Stimulated activated CD8-positive, alpha-beta memory T cell treated with anti-CD3 and anti-CD28 coated beads, Interleukin-12 subunit alpha, Interleukin-12 subunit beta, amount 100 ng/mL, for 24 hours (primary cell): ENCODE measurements around the gene GGA1.
"Not testable (repeated sequence)": the region's sequence is repeated elsewhere in the genome, so short reads cannot be mapped to it uniquely, and the experiment has no call there.

Source experiments
- DNase-seq: peaks from one replicate; pipeline ENCODE4 v3.0.0-alpha.2; 2020; ENCODE audit errors: extremely low read depth

The GGA1 gene

DNA sequence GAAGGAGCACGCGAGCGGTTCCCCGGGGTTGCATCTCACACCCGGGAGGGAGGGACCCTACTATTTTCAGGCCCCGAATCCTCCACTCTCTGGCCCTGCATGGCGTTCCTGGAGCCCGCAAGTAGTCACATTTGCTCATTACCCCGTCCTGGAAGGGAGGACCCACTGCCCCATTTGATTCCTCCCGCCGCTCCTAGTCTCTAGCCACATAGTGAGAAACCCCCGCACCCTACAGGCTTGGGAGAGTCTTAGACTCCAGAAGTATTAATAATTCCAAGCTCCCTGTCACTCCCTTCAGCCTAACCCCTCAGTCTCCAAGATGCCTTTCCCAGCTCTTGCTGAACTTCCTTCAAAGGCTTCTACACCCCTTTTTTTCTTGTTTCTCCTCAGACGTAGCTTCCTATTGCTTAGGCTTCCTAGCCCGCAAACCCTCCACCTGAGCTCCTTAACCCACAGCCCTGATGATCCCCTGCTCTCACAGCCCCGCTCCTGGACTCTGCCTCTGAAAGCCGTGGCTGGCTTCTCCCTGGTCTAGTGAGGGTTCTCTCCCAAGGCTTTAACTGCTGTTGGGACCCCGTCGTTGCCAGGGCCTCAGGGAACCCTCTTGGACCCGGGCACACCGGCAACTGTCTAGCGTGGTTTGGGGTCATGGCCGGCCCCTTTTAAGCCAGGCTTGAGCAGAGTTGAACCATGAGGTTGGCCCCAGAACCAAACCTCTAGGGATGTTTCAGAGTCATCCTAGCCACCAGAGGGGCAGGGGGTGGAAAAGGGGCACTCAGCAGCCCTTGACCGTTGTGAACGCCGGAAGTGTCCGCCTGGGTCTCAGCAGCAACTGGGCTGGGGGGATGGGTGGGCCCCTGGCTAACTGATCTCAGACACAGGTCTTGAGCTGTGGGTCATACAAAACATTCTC, 862 bp downstream of the GGA1 start:
- DNase-seq, result no peak

GRCh38 chr22:37610153-37610475, 1.5 kb downstream of the GGA1 start:
- not testable (repeated sequence) for DNase-seq

- DNase-seq, result no peak
Observed at GRCh38 chr22:37610480-37611129, 2.0 kb downstream of the GGA1 start.

- no peak for DNase-seq
Observed at GRCh38 chr22:37611207-37611606, 2.6 kb downstream of the GGA1 start.

DNA sequence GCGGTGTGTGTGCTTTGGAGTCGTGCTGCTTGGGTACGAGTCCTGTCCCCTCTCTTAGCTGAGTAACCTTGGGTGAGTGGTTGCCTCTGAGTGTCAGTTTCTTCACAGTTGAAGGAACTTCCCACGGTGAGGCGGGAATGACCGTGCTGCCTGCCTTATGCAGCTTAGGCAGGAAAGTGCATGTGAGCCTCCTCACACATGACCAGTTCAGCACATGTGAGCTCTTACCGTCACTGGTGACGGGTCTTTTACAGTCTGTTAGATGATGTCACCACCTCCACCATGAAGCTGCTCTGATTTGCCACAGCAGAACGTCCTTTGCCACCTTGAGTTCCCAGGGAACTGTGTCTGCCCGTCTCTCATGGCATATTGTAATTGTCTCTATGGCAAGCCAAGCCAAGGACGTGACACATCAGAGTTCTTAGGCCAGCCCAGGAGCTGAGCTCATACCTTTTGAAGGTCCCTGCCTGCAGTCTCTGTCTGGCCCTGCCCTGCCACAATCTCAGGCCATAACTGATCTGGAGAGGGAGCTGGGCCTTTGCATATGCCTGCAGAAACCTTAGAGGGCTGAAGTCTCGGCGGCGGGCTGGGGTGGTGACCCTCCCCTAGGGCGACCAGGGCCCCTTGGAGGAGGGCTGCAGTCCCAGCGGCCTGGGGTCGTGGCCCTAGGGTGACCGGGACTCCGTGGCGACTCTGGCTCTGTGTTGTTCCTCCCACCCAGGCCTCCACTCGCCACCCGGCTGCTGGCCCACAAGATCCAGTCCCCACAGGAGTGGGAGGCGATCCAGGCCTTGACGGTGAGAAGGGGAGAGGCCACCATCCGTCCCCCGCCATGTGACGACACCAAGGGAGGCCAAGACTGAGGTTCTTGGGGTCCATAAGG, 7.8 kb downstream of the GGA1 start:
- no peak for DNase-seq

GRCh38 chr22:37617431-37617830, 8.8 kb downstream of the GGA1 start:
- DNase-seq, result no peak

DNA sequence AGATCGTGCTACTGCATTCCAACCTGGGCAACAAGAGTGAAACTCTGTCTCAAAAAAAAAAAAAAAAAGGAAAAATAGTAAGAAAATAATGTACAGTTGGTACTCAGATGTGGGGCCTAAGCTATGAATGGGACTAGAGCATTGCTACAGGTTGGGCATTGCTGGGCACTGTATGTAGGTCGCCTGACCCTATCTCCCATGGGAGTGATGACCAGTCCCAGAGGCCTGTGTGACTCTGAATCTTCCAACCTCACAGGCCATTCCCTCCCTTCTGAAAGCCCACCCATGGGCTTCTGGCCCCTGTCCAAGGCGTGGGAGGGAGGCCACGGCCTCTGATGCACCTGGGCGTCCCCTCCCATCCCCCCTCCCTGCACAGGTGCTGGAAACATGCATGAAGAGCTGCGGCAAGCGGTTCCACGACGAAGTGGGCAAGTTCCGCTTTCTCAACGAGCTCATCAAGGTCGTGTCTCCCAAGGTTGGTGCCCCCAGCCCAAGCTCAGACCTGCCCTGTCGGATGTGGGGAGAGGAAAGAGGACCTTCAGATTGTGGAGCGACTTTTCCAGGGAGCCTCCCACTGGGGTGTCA, 9.5 kb downstream of the GGA1 start:
- no peak for DNase-seq

DNA sequence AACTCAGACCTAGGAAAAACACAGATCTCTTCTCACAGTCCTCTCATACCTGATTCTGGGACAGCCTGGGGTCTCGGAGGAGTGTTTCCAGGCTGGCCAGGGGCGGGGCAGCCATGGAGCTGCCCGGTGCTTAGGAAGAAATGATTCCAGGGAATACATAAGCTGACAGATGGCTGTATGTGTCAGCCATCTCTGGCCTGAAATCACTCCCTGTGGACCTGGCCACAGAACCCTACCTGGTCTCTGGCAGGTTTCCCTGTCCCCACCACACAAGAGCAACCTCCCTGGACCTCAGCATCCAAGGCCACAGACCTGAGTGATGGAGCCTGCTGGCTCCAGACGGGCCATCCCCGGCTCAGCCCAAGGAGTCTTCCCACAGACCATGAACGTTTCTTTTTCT, 10.0 kb downstream of the GGA1 start:
- no peak for DNase-seq

DNA sequence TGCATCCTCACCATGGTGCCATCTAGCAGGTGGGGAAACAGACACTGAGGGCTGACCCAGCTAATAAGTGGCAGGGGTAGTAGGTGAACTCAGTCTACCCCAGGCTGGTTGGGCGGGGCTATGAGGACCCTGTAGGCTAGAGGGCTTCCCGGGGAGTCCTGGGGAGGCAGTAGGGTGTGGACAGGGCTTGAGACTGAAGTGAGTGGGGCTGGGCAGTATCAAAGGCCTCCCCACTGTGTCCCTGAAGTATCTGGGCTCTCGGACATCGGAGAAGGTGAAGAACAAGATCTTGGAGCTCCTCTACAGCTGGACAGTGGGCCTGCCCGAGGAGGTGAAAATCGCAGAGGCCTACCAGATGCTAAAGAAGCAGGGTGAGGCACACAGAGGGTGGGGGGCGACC, 11.4 kb downstream of the GGA1 start:
- no peak for DNase-seq

GRCh38 chr22:37621352-37621860, 12.8 kb downstream of the GGA1 start:
- no peak for DNase-seq

DNA sequence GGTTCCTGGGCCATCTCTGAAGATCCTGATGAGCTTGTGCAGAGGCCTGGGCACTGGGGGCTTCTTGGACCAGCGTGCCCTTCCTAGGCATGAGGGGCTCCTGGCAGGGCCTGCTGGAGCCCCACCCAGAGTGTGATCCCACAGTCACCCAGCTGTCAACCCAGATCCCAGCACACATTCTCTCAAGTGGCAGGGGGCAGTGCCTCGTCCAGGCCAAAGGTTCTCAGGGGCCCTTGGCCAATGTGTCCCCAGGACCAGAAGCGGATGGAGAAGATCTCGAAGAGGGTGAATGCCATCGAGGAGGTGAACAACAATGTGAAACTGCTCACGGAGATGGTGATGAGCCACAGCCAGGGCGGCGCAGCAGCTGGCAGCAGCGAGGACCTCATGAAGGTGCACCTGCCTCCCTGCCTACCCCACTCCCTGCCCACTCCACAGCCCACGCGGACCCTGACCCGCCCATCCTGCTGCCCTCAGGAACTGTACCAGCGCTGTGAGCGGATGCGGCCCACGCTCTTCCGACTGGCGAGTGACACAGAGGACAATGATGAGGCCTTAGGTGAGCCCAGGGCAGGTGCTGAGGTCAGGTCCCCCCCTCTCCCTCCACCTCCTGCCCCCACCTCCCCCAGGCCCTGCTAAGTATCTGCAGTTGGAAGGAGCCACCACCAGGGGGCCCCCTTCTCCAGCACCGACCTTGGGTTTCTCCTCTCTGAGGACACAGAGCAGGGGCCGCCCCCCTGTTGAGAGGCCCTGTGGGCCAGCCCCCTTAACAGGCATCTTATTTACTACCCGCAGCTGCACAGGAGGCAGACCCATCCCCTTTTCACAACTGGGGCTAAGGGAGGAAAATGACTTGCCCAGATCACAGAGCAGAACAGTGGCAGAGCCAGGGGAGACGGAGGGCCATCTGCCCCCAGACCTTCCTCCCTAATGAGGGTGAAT, 14.7 kb downstream of the GGA1 start:
- DNase-seq, result peak; percentile 55

- no peak for DNase-seq
Observed at GRCh38 chr22:37624017-37624365, 15.4 kb downstream of the GGA1 start.

DNA sequence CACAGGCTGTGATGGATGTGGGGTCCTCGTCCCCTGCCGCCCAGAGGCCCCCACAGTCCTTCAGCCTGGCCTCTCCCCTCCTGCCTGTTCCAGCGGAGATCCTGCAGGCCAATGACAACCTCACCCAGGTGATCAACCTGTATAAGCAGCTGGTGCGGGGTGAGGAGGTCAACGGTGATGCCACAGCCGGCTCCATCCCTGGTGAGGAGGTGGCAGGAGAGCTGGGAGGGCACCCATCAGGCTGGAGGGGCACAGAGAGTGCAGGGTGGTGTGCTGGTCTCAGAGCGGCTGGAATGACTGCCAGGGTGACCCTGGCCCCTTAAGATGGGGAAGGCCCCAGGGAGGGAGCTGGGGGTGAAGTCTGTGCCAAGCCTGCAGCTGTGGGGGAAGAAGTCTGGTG, 16.2 kb downstream of the GGA1 start:
- no peak for DNase-seq

- DNase-seq, result no peak
Observed at GRCh38 chr22:37625737-37626136, 17.1 kb downstream of the GGA1 start.

DNA sequence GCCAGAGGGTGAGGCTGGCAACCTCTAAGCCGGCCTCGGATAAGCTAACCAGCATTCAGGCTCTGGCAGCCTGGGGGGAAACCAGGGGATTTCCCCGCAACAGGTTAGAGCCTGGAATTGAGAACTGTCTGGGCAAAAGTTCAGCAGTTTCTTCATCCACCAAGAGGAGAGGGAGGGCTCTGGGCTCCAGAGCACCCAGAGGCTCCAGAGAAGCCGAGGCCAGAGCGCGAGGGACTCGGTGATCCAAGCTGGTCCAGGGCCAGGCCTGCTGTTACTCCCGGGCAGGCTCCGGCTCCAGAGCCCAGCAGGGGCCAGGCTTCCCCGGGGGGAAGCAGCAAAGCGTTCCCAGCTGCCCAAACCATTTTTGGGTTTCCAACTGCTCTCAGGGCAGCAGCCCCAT, 17.5 kb downstream of the GGA1 start:
- DNase-seq, result no peak

DNA sequence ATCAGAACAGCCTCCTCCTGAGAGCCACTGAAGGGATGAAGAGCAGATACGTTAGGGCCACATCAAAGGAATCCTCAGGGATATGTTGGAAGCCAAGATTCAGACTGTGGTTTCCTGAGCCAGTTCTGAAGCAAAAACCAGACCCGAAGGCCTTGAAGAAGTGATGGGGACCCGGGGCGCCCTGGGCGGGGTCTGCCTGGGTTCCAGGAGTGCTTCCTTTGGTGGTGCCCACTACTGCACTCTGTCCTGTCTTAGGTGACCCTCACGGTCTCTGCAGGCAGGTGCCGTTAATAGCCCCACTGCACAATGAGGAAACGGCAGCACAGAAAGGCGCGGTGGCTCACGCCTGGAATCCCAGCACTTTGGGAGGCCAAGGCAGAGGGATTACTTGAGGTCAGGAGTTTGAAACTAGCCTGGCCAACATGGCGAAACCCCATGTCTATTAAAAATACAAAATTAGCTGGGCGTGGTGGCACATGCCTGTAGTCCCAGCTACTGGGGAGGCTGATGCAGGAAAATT, 18.0 kb downstream of the GGA1 start:
- DNase-seq, result no peak

GRCh38 chr22:37627121-37627520, 18.5 kb downstream of the GGA1 start:
- DNase-seq, result no peak

- no peak for DNase-seq
Observed at GRCh38 chr22:37627545-37627944, 18.9 kb downstream of the GGA1 start.

DNA sequence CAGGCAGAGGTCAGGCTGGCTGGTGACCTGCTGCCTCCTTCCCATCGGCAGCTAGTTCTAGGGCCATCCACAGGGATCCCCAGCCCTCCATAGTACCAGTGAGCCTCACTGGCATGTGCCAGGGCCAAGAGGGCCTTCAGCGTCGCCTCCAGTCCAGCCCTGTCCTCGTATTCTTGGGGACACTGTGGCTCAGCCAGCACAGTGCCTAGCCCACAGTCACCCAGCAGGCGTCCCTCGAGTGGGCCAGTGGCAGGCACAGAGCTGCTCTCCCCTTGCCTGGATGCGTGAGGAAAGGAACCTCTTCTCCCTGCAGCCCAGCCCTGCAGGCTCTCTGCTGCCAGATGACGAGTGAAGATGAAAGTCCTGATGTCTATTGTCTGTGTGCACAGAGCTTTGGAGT, 20.2 kb downstream of the GGA1 start:
- no peak for DNase-seq

DNA sequence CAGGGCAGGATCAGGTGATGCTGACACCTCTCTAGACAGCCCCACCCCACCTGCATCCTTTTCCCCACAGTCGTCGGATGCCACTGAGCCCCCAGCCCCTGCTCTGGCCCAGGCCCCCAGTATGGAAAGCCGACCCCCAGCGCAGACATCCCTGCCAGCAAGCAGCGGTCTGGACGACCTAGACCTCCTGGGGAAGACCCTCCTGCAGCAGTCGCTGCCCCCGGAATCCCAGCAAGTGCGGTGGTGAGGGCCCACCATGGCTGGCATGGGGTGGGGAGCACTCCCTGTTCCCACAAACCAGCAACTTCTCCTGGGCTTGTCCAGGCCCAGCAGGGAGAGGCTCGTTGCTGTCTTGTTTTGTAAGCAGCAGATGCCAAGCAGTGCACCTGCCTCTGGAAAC, 21.3 kb downstream of the GGA1 start:
- no peak for DNase-seq
